ENCODE measurements around the gene EMX1.

Gene EMX1

DNA sequence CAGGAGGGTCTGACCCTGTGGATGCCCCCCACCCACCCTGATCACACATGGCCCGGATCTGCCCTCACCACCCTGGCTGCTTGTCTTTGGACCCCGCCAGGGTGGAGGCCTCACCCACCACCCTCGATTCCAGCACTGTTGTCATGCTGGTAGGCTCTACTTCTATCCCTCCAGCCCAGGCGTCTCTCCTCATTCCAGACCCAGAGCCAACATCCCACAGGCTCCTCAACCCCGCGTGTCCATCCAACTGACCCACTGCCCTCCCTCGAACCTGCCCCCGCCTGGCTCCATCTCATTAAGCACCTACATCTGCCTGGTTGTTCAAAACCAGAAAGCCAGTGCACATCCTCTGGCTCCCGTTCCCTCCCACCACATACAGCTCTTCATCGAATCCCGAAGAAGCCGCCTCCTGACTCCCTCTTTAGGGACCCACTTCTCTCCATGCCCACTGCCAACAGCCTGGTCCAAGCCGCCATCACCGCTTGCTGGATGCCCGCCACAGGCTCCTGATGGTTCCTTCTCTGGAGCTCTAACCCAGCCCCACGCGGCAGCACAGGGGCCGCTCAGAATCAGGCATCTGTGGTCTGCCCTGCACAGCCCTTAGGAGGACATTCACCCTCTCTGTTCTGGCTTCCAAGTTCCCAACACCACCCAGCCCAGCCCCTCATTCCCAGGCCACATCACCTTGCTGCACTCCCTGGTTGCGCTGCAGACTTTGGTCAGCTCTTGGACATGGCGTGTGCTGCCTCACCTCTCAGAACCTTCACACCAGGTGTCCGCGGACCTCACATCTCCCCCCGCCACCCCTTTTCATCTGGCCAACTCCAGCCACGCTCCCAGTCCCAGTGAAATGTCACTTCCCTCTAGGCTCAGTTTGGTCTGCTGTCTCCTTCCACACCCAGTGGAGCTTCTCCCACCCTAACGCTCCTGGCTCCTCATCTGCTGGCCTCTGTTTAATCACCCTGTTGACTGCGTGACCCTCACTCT lies 43.0 kb downstream of the EMX1 start:
- H3K4me3 ChIP-seq (ENCODE audit: low read depth, low read length) = no peak overlapping the region
- DNase-seq (ENCODE audit: low read depth) = no peak
- TF ChIP-seq, protein P1, sequence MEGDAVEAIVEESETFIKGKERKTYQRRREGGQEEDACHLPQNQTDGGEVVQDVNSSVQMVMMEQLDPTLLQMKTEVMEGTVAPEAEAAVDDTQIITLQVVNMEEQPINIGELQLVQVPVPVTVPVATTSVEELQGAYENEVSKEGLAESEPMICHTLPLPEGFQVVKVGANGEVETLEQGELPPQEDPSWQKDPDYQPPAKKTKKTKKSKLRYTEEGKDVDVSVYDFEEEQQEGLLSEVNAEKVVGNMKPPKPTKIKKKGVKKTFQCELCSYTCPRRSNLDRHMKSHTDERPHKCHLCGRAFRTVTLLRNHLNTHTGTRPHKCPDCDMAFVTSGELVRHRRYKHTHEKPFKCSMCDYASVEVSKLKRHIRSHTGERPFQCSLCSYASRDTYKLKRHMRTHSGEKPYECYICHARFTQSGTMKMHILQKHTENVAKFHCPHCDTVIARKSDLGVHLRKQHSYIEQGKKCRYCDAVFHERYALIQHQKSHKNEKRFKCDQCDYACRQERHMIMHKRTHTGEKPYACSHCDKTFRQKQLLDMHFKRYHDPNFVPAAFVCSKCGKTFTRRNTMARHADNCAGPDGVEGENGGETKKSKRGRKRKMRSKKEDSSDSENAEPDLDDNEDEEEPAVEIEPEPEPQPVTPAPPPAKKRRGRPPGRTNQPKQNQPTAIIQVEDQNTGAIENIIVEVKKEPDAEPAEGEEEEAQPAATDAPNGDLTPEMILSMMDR (conservative IDR thresholded peaks at IDR 0.05; ENCODE audit: low read depth, low read length) = no peak

DNA sequence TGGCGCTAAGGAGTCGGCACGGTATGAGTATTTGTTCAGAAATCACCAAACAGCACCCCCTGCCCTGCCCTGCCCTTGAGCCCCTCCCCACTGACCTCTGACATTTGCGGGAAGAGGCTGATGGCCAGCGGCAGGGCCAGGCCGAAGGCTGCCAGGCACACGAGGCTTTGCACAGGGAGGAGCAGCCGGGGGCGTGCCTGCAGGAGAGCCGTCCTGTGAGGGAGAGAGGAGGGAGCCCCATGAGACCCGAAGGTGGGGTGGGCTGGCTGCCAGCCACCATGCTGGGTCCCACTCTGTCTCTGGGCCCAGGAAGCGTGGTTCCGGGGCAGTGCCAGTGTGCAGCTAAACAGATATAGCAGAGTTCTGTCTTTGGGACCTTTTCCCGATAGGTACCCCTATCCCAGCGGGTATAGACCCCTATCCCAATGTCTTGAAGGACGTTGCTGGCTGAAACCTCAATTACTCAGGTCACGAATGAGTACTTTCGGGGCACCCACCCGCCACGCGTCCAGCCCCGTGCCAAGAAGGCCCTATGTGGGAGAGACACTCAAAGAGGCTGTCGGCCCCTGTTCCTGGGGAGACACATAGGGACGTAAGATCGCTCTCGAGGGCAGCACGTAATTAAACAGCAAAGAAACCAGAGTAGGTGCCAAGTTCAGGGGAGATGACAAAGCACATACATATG lies 43.9 kb downstream of the EMX1 start:
- no peak overlapping the region for H3K4me3 ChIP-seq (ENCODE audit: low read depth, low read length)
- DNase-seq (ENCODE audit: low read depth) = no peak
- TF ChIP-seq, protein P1 (conservative IDR thresholded peaks at IDR 0.05; ENCODE audit: low read depth, low read length) = no peak

DNA sequence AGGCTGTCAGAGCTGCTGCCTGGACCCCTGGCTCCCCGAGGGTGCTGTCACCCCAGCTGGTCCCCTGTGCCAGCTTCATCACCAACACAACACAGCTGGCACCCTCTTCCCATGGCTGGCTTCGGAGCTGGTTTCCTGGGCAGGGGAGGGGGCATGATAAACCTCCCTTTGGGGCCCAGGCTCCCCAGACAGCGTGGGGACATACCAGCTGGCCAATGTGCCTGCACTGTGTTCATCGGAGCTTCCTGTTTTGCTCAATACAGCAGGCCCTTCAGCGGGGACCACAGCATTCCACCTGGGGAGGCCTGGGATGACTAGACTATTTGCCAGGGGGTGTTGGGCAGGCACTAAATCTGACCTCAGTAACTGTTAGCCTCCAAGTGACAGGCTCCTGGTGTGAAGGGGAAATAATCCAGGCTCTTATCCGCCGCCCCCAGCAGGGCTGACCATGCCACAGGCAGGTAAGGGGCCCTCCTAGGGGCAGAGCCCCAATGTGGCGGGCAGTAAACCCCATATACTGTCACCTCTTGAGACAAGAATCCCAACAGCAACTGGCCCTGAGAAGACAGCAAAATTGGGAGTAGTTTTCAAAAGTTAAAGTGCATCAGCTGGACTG lies 44.6 kb downstream of the EMX1 start:
- TF ChIP-seq, protein P1 (conservative IDR thresholded peaks at IDR 0.05; ENCODE audit: low read depth, low read length) = no peak
- no peak for DNase-seq (ENCODE audit: low read depth)
- H3K4me3 ChIP-seq (ENCODE audit: low read depth, low read length) = no peak overlapping the region

DNA sequence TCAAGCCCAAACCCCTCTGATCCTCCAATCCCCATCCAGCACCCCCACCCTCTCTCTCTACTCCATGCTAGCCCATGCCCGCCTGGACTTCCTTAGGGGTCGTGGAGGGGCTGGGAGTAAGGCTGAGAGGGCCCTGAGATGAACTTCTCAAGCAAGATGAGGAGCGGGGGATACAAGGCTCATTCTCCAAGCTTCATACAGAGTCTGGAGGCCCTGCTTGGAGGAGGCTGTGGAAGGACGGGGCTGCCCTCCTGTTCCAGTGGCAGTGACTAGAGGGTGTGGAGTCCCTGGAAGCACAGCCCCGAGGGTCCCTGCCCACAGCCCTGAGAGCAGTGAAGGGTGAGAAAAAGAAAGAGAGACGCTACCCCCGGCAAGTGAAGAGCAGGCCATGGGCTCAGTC lies 45.6 kb downstream of the EMX1 start:
- H3K4me3 ChIP-seq (ENCODE audit: low read depth, low read length) = no peak overlapping the region
- TF ChIP-seq, protein P1 (conservative IDR thresholded peaks at IDR 0.05; ENCODE audit: low read depth, low read length) = no peak
- DNase-seq (ENCODE audit: low read depth) = no peak

DNA sequence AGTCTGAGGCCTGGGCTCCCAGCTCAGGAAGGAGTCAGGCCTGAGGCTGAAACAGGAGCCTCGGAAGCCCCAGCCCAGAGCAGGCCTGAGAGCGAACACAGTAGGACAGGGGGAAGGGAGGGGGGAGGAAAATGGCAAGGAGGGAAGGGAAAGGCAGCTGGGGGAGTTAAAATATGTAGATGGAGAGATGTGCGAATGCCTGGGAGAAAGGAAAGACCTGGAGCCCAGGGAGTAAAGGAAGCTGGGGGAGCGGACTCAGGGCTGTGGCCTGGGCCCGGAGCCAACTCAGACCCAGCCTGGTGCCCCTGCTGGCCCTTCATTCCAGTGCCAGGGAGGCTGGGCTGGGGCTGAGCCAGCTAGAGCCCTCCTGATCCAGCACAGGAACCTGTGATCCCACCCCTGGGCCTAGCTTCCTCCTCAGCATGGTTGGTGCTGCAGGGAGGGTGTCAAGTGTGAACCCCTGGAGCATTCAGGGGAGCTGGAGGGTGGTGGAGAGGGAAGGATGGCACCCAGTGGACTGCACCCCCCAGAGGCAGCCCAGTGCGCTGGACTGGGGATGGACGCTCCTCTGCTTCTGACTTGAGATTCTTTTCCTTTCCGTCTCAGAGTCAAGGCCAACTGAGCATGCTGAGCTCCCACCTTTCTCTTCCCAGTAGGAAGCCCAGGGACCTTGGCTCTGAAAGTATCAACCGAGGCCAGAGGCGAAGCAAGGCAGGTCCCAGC lies 46.3 kb downstream of the EMX1 start:
- TF ChIP-seq, protein P1 (conservative IDR thresholded peaks at IDR 0.05; ENCODE audit: low read depth, low read length) = no peak
- no peak for DNase-seq (ENCODE audit: low read depth)
- H3K4me3 ChIP-seq (ENCODE audit: low read depth, low read length) = no peak overlapping the region

DNA sequence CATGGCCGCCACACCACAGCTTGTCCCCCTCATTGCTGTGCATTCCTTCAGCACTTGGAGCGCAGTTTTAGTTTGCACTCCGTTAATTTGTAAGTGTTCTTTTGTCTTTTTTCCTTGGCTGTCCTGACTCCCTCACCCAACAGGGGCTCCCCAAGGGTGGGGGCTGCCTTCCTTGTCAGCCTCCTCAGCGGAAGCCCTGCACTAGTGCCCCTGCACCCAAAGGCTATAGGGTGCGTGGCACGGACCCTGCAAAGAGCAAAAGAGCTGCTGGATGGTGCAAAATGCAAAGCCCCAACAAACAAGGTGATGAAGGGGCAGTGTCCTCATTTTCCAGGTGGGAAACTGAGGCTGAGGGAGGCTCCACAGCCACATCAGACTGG lies 46.8 kb downstream of the EMX1 start:
- TF ChIP-seq, protein P1 (conservative IDR thresholded peaks at IDR 0.05; ENCODE audit: low read depth, low read length) = no peak
- H3K4me3 ChIP-seq (ENCODE audit: low read depth, low read length) = no peak overlapping the region
- no peak for DNase-seq (ENCODE audit: low read depth)

All from choroid plexus epithelial cell (primary cell).